Tibial nerve (tissue), 4 donors: ENCODE data around the gene OLFM1. TPM values are rescaled to one million over a fixed set of nuclear protein-coding genes. Genes with fewer than 3 reads are reported as not detected.
"Not testable (repeated sequence)": the region's sequence is repeated elsewhere in the genome, so short reads cannot be mapped to it uniquely, and the experiment has no call there.

Source experiments
- DNase-seq, 2 donors: peaks; one replicate each; pipeline ENCODE4 v3.0.0-alpha.2; 2019; ENCODE audit warnings: low spot score in 2 of 2
- H3K27ac ChIP-seq, 4 donors: fragments of 200-600 bp; sonication (generic) in 3 of 4; one replicate each; pipeline ENCODE4 v1.5.1; 2017 to 2019; ENCODE audit warnings: mild to moderate bottlenecking in 1 of 4
- H3K27me3 ChIP-seq, 2 donors: fragments of 200-600 bp; sonication (generic) in 1 of 2; one replicate each; pipeline versions ENCODE4 v1.5.1 to v1.6.0; 2017 to 2019
- H3K36me3 ChIP-seq, 3 donors: fragments of 200-600 bp; sonication (generic); one replicate each; pipeline ENCODE4 v1.5.1; 2018 to 2019
- H3K4me1 ChIP-seq, 4 donors: fragments of 200-600 bp; sonication (generic) in 3 of 4; one replicate each; pipeline ENCODE4 v1.5.1; 2017 to 2019
- H3K4me3 ChIP-seq, 4 donors: fragments of 200-600 bp; sonication (generic) in 3 of 4; one replicate each; pipeline ENCODE4 v1.5.1; 2017 to 2019; ENCODE audit warnings: mild to moderate bottlenecking in 1 of 4, moderate library complexity in 1 of 4
- H3K9me3 ChIP-seq, 4 donors: fragments of 200-600 bp; sonication (generic) in 3 of 4; one replicate each; pipeline ENCODE4 v1.5.1; 2017 to 2019
- EP300 ChIP-seq, 2 donors: sonication (generic); formaldehyde crosslinking; IDR thresholded peaks; one replicate each; pipeline ENCODE4 v1.6.1; 2017; ENCODE audit warnings: antibody characterized with exemption in 2 of 2, mild to moderate bottlenecking in 1 of 2
- POLR2A ChIP-seq, 2 donors: fragments of 450-650 bp; IDR thresholded peaks; one replicate each; pipeline ENCODE4 v1.6.1; 2017; ENCODE audit warnings: antibody characterized with exemption in 2 of 2, mild to moderate bottlenecking in 2 of 2, moderate library complexity in 2 of 2
- WGBS, 2 donors: methylation state at CpG; one replicate each; pipeline ENCODE4 v1.1.5; 2018; 5-methylcytosine and 5-hydroxymethylcytosine counted together
- total RNA-seq, 4 donors: library from RNA; depleted of rRNA; stranded (reverse); fragments of >200 nt; gene quantifications; one replicate each; pipeline ENCODE4 v1.1.0, GENCODE V29; 2016
- TF ChIP-seq, protein P1 (sequence below), 5 experiments: fragments of 200-600 bp in 3 of 5; fragments of 450-650 bp in 2 of 5; sonication (generic) in 3 of 5; IDR thresholded peaks; one replicate each; pipeline ENCODE4 v1.5.1; 2016 to 2019; ENCODE audit warnings: antibody characterized with exemption in 5 of 5, mild to moderate bottlenecking in 3 of 5, moderate library complexity in 2 of 5

The OLFM1 gene
- total RNA-seq, 4 donors from 2014 or later, result 30.3 to 63.8 (median 38.3) TPM

DNA sequence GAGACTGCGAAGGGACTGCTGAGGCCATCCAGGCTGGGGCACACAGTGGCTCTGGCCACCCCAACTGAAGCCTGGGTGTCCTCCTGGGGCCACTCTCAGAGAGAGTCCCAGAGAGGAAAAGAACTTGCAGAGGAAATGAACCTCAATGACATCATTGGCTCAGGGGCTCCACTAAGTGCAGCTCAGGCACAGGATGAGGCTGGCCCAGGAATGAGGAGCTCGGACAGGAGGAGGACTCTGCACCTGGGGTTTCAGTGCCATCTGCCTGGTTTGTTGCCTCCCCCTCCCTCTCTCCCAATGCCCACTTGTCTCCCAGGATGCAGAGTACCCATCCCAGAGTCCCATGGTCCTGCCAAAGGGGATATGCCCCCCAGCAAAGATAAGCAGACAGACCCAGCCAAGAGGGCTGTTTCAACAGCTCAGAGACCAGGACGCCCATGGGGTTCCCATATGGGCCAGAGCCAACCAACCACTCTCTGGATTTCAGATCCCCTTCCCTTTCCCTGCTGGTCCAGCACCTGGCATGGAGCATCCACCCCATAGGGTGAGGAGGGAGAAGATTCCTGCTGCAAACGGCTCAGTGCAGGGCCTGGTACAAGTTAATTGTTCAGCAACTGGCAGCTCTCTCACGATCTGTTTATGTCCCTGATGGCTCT is 26.9 kb upstream of the OLFM1 start:
- H3K27me3 ChIP-seq, result peaks cover 0 to 12% of the 10 kb centered on the region in 2 donors
- WGBS, 2 donors, result 39 to 50% methylated on average over 4 to 5 of the region's 5 CpGs
- no peak for DNase-seq
- H3K9me3 ChIP-seq, result peaks cover 0 to 15% (median 0%) of the 10 kb centered on the region in 4 donors
- H3K4me3 ChIP-seq, result no peak overlapping the region
- H3K4me1 ChIP-seq, result no peaks in the 10 kb centered on the region
- no peaks in the 10 kb centered on the region for H3K36me3 ChIP-seq
- H3K27ac ChIP-seq, result no peak overlapping the region
- TF ChIP-seq, protein P1, sequence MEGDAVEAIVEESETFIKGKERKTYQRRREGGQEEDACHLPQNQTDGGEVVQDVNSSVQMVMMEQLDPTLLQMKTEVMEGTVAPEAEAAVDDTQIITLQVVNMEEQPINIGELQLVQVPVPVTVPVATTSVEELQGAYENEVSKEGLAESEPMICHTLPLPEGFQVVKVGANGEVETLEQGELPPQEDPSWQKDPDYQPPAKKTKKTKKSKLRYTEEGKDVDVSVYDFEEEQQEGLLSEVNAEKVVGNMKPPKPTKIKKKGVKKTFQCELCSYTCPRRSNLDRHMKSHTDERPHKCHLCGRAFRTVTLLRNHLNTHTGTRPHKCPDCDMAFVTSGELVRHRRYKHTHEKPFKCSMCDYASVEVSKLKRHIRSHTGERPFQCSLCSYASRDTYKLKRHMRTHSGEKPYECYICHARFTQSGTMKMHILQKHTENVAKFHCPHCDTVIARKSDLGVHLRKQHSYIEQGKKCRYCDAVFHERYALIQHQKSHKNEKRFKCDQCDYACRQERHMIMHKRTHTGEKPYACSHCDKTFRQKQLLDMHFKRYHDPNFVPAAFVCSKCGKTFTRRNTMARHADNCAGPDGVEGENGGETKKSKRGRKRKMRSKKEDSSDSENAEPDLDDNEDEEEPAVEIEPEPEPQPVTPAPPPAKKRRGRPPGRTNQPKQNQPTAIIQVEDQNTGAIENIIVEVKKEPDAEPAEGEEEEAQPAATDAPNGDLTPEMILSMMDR (IDR thresholded peaks at IDR 0.05), result no peak

DNA sequence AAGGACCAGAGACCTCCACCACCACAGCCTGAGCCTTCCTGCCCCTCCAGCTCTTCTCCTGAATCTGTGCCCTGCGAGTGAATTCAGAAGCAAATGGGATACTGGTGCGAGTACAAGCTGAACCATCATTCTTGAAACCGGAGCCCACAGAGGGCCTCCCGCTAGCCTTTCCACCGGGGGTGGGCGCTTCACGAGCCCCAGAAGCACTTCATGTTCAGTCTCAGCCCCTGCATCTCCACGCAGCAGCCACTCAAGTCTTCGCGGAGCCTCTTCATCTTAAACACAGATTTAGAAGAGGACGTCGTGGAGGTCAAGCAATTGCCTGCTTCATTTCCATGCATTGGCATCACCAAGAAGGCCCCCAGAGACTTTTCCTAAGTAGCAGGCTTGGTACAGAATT is 26.0 kb upstream of the OLFM1 start:
- no peak overlapping the region for H3K27ac ChIP-seq
- no peak overlapping the region for H3K4me3 ChIP-seq
- no peak for TF ChIP-seq EP300 (IDR thresholded peaks at IDR 0.05)
- TF ChIP-seq POLR2A (IDR thresholded peaks at IDR 0.05), result no peak
- TF ChIP-seq, protein P1 (IDR thresholded peaks at IDR 0.05), result no peak
- WGBS, 2 donors, result 79 to 81% methylated on average over 12 of the region's 12 CpGs
- H3K4me1 ChIP-seq, result no peaks in the 10 kb centered on the region
- peaks cover 0 to 15% (median 0%) of the 10 kb centered on the region in 4 donors for H3K9me3 ChIP-seq
- no peaks in the 10 kb centered on the region for H3K36me3 ChIP-seq
- DNase-seq, result no peak
- peaks cover 0 to 20% of the 10 kb centered on the region in 2 donors for H3K27me3 ChIP-seq

DNA sequence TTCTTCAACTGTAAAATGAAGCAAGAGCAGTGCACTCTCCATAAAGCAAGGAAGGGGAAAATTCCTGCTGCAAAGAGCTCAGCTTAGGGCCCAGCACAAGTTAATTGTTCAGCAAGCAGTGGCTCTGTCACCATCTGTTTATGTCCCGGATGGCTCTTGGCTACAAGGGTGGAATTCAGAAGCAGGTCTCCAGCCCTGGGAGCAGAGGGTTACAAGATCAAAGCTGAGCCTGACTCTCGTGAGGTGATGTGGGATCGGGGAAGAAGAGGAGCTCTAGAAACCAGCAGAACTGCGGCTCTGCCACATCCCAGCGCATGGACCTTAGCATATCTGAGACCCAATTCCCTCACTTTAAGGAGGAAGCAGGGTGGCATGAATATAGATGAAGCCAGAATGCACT is 25.2 kb upstream of the OLFM1 start:
- Histone ChIP-seq H3K9me3 (peaks cover 0 to 15% (median 0%) of the 10 kb centered on the region in 4 donors), H3K27ac (no peak overlapping the region), H3K4me3 (no peak overlapping the region), H3K27me3 (peaks cover 0 to 20% of the 10 kb centered on the region in 2 donors), H3K4me1 (no peaks in the 10 kb centered on the region), H3K36me3 (no peaks in the 10 kb centered on the region)
- DNase-seq, result no peak
- TF ChIP-seq POLR2A (IDR thresholded peaks at IDR 0.05) (no peak), EP300 (IDR thresholded peaks at IDR 0.05) (no peak)
- TF ChIP-seq, protein P1 (IDR thresholded peaks at IDR 0.05), result no peak
- 89 to 94% methylated on average over 5 of the region's 5 CpGs for WGBS, 2 donors

DNA sequence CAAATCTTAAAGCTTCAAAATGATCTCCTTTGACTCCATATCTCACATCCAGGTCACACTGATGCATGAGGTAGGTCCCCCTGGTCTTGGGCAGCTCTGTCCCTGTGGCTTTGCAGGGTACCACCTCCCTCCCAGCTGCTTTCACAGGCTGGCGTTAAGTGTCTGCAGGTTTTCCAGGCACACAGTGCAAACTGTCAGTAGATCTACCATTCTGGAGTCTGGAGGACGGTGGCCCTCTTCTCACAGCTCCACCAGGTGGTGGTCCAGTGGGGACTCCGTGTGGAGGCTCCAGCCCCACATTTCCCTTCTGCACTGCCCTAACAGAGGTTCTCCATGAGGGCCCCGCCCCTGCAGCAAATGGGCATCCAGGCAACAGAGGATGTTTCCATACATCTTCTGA is 24.0 kb upstream of the OLFM1 start:
- not testable (repeated sequence) for H3K4me3 ChIP-seq, H3K36me3 ChIP-seq, H3K27ac ChIP-seq, DNase-seq, H3K4me1 ChIP-seq
- 71 to 86% methylated on average over 1 to 4 of the region's 4 CpGs for WGBS, 2 donors
- Histone ChIP-seq H3K9me3 (peaks cover 0 to 15% (median 0%) of the 10 kb centered on the region in 4 donors), H3K27me3 (peaks cover 0 to 32% of the 10 kb centered on the region in 2 donors)

DNA sequence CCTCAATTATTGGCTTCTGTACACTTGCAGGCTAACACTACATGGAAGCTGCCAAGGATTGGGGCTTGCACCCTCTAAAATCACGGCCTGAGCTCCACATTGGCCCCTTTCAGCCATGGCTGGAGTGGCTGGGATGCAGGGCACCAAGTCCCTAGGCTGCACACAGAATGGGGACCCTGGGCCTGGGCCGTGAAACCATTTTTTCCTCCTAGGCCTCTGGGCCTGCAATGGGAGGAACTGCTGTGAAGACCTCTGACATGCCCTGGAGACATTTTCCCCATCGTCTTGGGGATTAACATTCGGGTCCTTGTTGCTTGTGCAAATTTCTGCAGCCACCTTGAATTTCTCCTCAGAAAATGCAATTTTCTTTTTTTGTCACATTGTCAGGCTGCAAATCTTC is 23.6 kb upstream of the OLFM1 start:
- Histone ChIP-seq H3K27me3 (peaks cover 0 to 34% of the 10 kb centered on the region in 2 donors), H3K9me3 (peaks cover 0 to 15% (median 0%) of the 10 kb centered on the region in 4 donors)
- H3K27ac ChIP-seq, H3K4me3 ChIP-seq, DNase-seq, H3K36me3 ChIP-seq, H3K4me1 ChIP-seq: not testable (repeated sequence)
- 76 to 78% methylated on average over 4 of the region's 4 CpGs for WGBS, 2 donors

DNA sequence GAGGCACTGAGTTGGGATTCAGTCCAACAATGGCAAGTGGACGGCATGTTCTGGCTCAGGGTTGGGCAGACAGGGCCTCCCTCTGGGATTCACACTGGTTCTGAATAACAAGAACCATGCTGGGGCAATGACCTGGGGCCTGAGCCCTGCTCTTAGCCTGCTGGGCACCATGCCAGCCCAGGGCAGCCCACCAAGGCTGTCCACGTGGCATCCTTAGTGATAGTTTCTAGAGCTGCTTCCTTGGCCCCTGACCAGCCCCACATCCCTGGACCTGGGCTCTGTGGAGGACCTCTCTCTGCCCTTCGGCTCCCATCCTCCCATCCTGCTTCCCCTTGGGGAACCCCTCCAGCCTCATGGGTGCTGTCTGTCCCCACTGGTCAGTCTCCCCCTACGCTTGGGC is 22.3 kb upstream of the OLFM1 start:
- Histone ChIP-seq H3K4me1 (no peaks in the 10 kb centered on the region), H3K9me3 (peaks cover 0 to 15% (median 0%) of the 10 kb centered on the region in 4 donors), H3K4me3 (no peak overlapping the region), H3K27me3 (peaks cover 0 to 46% of the 10 kb centered on the region in 2 donors), H3K27ac (no peak overlapping the region), H3K36me3 (no peaks in the 10 kb centered on the region)
- peak in 1 of 2 donors; percentile 10 for DNase-seq
- TF ChIP-seq EP300 (IDR thresholded peaks at IDR 0.05), result no peak
- TF ChIP-seq POLR2A (IDR thresholded peaks at IDR 0.05), result no peak
- TF ChIP-seq, protein P1 (IDR thresholded peaks at IDR 0.05), result no peak
- WGBS, 2 donors, result 80 to 82% methylated on average over 4 of the region's 4 CpGs
